ENCODE measurements around the gene ADGRL3.
"Not testable (repeated sequence)": the region's sequence is repeated elsewhere in the genome, so short reads cannot be mapped to it uniquely, and the experiment has no call there.

GRCh38 chr4:61509721-61510241 lies 309.7 kb downstream of the ADGRL3 start:
- TF ChIP-seq, protein P1, sequence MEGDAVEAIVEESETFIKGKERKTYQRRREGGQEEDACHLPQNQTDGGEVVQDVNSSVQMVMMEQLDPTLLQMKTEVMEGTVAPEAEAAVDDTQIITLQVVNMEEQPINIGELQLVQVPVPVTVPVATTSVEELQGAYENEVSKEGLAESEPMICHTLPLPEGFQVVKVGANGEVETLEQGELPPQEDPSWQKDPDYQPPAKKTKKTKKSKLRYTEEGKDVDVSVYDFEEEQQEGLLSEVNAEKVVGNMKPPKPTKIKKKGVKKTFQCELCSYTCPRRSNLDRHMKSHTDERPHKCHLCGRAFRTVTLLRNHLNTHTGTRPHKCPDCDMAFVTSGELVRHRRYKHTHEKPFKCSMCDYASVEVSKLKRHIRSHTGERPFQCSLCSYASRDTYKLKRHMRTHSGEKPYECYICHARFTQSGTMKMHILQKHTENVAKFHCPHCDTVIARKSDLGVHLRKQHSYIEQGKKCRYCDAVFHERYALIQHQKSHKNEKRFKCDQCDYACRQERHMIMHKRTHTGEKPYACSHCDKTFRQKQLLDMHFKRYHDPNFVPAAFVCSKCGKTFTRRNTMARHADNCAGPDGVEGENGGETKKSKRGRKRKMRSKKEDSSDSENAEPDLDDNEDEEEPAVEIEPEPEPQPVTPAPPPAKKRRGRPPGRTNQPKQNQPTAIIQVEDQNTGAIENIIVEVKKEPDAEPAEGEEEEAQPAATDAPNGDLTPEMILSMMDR (IDR thresholded peaks at IDR 0.05), result not testable (repeated sequence)
- not testable (repeated sequence) for TF ChIP-seq EZH2 (IDR thresholded peaks at IDR 0.05; ENCODE audit: borderline replicate concordance, insufficient read depth, low read depth, low read length, poor library complexity, severe bottlenecking)

Data from B cell (primary cell).